Right lobe of liver (tissue), 4 donors: ENCODE data around the gene RAX.

ENCODE experiments used
- CTCF ChIP-seq, 4 donors: fragments of 200-600 bp in 3 of 4; fragments of 450-650 bp in 1 of 4; IDR thresholded peaks; one replicate each; pipeline versions ENCODE4 v1.5.1 to v1.8.0; 2016 to 2022; ENCODE audit warnings: antibody characterized with exemption in 4 of 4, mild to moderate bottlenecking in 2 of 4
- POLR2A ChIP-seq: fragments of 450-650 bp; IDR thresholded peaks from one replicate; pipeline ENCODE4 v1.6.1; 2017; ENCODE audit warnings: antibody characterized with exemption, mild to moderate bottlenecking
- donor health status: DM: no; HTN: no; CAD: no.
- donor health status: DM: no; HTN: no; CAD: no.
- donor health status: DM: no; HTN: yes; CAD: no.

- TF ChIP-seq CTCF (IDR thresholded peaks at IDR 0.05) (no peak), POLR2A (no peak)
These were observed 28.7 kb upstream of the RAX start for GRCh38 chr18:59301929-59302328.
